HG03469 (cell line): ENCODE results near the gene CCDC81.
"Not testable (repeated sequence)": the region's sequence is repeated elsewhere in the genome, so short reads cannot be mapped to it uniquely, and the experiment has no call there.

Experiments used
- ATAC-seq: cut with Tn5 transposase; IDR thresholded peaks from one replicate; pipeline ENCODE4 v1.9.1; 2021; ENCODE audit warnings: mild to moderate bottlenecking, moderate library complexity, moderate number of reproducible peaks; ENCODE audit not compliant: unreplicated experiment

The CCDC81 gene

DNA sequence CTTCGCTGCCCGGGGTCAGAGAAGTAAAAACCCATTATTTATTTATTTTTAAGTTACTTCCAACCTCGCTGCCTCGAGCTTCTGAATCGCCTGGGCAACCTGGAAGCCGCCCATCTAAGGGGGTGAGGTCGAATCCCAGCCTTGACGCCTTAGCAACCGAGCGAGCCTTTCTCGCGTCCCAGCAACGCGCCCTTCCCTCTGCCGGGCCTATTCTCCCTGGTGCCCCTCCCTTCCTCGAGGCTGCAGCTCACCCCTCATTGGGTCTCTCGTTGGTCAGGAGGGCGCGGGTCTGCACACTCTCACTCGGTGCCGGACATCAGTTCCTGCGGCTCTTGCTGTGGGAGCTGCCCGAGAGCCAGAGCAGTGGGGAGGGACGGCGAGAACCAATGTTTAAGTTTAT is at the start of gene CCDC81:
Gene CCDC81 (plus strand): TSS at position 302 of the 400 bp plus-strand sequence. CDS start 277 bp downstream, outside the sequence.
- ATAC-seq: no peak

DNA sequence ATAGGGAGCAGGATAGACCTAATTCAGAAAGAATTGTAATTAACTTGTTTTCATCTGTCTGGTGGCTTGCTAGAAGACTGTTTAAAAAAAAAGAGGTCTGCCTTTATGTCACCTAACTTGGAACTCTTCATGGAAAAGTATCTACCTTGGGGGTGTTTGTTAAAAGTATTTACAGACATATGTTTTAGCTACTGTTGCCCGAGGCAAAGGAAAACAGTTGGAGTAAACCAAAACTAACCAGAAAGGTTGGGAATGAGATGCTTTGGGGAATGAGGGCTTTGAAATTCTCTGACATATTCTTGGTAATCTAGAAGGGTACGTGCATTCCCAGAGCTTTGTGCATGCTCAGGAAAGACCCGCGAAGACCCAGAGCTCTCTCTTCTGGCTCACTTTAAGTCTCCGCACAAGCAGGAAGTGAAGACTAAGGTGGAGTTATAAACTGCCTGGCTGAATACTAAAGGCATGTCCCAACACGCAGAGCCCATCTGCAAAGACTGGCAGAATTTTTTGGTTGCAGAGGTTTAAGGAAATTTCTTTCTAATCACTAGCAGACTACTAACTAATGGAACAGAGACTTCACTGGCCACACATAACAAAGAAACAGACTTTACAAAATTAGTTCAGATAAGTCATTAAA is 39.4 kb upstream of the CCDC81 start:
- no peak for ATAC-seq

DNA sequence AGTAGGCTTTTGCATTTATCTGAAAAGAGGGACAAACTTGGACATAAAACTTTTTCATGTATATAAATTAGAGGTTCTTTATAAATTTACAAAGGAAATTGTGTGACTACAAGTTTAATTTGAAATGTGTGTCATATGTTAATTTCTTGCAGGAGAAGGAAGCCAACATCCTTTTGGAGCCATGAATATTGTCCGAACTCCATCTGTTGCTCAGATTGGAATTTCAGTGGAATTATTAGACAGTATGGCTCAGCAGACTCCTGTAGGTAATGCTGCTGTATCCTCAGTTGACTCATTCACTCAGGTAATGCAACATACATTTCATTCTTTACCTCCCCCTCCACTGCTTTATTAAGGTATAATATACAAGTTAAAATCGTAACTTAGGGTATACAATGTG is 37.5 kb upstream of the CCDC81 start:
- no peak for ATAC-seq

- ATAC-seq: no peak
Measured at GRCh38 chr11:86341382-86341781, 33.3 kb upstream of the CCDC81 start.

GRCh38 chr11:86346513-86346912 is 28.2 kb upstream of the CCDC81 start:
- no peak for ATAC-seq

GRCh38 chr11:86355256-86355655 is 19.4 kb upstream of the CCDC81 start:
- no peak for ATAC-seq

- ATAC-seq: not testable (repeated sequence)
Measured at GRCh38 chr11:86357412-86357811, 17.3 kb upstream of the CCDC81 start.

GRCh38 chr11:86358720-86359119 is 16.0 kb upstream of the CCDC81 start:
- ATAC-seq: no peak

- no peak for ATAC-seq
Measured at GRCh38 chr11:86360775-86361395, 13.8 kb upstream of the CCDC81 start.

- ATAC-seq: no peak
Measured at GRCh38 chr11:86363424-86363823, 11.3 kb upstream of the CCDC81 start.

GRCh38 chr11:86365546-86365945 is 9.1 kb upstream of the CCDC81 start:
- no peak for ATAC-seq

- ATAC-seq: no peak
Measured at GRCh38 chr11:86369668-86370067, 5.0 kb upstream of the CCDC81 start.

DNA sequence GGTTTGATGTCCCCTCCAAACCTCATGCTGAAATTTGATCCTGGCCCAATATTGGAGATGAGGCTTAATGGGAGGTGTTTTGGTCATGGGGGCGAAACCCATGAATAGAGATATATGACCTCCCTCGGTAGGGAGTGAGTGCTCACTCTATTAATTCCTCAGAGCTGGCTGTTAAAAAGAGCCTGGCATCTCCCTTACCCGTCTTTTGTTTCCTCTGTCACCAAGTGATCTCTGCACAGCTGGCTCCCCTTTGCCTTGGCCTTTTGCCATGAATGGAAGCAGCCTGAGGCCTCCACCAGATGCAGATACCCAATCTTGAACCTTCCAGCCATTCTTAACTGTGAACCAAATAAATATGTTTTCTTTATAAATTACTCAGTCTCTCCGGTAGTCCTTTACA is 4.5 kb upstream of the CCDC81 start:
- no peak for ATAC-seq

GRCh38 chr11:86370922-86371594 is 3.6 kb upstream of the CCDC81 start:
- ATAC-seq: no peak

DNA sequence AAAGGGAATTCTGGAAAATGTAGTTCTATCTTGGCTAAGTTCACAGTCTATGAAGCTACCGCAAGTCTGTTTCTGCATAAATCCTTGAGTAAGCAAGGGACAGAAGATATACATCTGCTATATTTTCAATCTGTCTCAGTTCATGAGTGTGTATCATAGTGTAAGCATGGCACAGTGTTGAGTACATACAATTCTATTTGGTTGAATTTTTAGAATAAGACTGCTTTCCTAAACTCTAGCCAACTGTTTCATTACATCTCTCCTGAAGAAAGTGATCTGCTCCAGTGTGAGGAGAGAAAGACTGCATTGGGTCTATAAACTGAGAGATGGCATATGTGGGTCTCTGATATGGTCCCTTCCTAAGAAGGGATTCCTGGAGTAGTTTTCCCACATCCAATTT is 2.6 kb upstream of the CCDC81 start:
- ATAC-seq: no peak

GRCh38 chr11:86372586-86372985 is 2.1 kb upstream of the CCDC81 start:
- ATAC-seq: no peak

DNA sequence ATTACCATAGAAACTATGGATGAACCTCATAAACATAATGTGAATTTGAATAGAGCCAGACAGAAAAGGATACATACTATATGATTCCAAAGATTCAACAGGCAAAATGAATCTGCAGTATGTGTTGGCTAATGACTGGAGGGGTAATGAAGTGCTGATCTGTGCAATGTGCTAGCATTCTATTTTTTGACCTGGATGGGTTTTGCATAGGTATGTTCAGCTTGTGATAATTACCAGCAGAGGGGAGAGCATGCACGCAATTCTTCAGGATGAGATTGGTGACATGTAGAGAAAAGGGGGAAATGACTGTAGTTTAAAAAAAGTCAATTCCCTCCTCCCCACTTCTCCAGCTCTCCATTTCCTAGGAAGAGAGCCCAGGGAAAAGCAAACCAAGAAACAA is 618 bp upstream of the CCDC81 start:
- no peak for ATAC-seq

- ATAC-seq: no peak
Measured at GRCh38 chr11:86377972-86378371, 3.3 kb downstream of the CCDC81 start.

GRCh38 chr11:86380295-86381059 is 5.8 kb downstream of the CCDC81 start:
- no peak for ATAC-seq

DNA sequence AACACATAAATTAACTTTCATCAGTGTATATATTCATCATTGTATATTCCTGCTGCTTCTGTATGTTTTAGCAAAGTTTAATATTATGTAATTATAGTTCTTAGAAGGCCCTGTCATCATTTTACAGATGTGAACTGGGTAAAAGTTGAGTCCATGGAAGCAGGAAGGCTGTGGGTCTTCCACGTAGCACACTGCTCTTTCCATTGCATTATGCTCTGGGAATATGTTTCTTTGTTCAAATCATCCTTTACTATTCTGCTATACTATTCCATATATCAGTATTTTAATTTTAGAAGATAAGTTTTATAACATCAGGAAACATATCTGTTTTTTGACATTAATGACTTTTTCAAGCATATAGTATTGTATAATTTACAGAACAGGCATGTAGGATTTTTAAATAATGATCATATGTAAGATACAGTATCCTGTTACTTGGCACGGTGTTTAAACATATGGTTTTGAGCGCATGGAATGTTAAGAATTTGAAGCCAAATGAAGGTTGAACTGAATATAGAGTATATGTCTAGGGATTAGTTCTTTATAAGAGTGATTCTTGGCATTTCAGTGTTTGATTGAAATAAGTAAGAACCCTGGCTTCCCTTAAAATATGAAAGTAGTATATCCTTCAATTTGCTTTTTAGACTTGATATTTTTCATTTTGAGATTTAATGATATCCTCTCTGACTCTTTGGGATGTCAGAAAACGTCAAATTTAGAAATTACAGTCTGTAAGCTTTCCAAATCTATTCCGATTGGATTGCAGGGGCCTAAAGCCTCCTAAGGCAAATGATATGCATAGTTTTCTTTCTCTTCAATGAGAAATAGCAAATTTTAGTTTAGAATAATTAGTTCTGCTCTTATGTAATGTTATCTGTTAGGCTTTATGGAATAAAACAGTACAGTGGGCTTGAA is 8.6 kb downstream of the CCDC81 start:
- no peak for ATAC-seq
